HG02642 (cell line): ENCODE measurements around the gene PGRMC2.
A peak's percentile ranks its signal among the peaks of the same experiment; 100 is the strongest.

Experiments
- ATAC-seq: cut with Tn5 transposase; IDR thresholded peaks from one replicate; pipeline ENCODE4 v1.9.1; 2021; ENCODE audit warnings: mild to moderate bottlenecking; ENCODE audit not compliant: unreplicated experiment, poor library complexity

PGRMC2 gene

GRCh38 chr4:128227991-128228571, 59.5 kb downstream of the PGRMC2 start:
- ATAC-seq, result no peak

DNA sequence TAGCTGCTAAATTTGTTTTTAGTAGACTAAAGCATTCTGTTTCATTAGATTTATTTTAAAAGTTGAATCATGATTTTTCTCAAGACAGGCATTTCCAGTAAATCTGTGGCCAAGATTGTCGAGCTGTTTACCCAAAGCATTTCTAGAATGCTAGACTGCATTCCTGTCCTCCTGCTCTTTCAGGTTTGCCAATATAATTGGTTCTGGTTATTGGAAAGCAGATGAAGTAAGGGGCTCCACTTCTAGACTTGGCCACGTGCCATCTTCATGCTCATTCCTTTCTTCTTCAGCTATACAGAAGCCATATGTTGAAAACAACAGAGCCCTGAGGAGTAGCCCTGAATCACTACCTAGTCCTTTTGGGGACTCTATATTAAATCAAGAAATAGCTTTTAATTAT, 62.5 kb downstream of the PGRMC2 start:
- no peak for ATAC-seq

GRCh38 chr4:128221586-128221985, 66.0 kb downstream of the PGRMC2 start:
- ATAC-seq, result no peak

GRCh38 chr4:128220286-128221235, 67.1 kb downstream of the PGRMC2 start:
- peak; percentile 51 for ATAC-seq
